ENCODE data around the gene IDH3A.
A peak's percentile ranks its signal among the peaks of the same experiment; 100 is the strongest.

IDH3A gene

DNA sequence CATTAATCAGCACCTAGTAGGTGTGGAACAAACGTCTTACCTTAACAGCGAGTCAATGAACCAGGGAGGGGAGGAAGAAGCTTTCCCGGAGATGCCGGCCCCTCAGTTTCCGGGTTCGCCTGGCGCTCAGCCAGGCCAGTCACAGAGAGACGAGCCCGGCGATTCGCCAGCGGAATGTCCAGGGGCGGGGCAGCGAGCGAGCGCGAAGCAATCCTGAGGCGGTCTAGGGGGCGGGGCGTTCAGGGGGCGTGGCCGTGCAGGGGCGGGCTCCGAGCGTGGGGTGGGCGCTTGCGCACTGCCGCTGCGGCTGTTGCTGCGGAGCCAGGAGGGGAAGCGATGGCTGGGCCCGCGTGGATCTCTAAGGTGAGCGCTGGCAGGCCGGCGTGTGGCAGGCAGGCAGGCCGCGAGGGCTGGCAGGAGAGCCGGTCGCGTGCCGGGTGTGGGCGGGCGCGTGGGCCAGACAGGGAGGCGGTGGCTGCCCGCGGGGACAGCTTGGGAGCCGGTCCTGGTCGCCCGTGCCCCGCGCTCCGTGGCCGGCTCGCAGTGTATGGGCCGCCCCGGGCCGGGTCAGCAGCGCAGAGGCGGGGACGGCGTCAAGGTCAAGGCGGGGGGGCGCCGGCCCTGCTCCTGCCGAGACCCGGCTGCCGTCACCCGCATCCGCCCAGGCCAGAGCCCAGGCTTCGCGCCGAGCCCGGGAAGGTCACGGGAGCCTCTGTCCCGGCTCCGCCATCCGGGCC lies at the start of gene IDH3A:
Gene IDH3A, plus strand, starts transcription at position 295 of the 737 bp plus-strand sequence. Its CDS starts 42 bp downstream, at position 337.
- no peaks in the 10 kb centered on the region for H3K36me3 ChIP-seq (ENCODE audit: insufficient read depth, low read length)
- H3K4me1 ChIP-seq (ENCODE audit: insufficient read depth, low read length), result peaks cover 12% of the 10 kb centered on the region
- peak within 1 kb of the TSS; percentile 77 for H3K4me3 ChIP-seq (ENCODE audit: low read length)
- H3K27me3 ChIP-seq (ENCODE audit: insufficient read depth, low read length), result no peaks in the 10 kb centered on the region
- no peaks in the 10 kb centered on the region for H3K9me3 ChIP-seq (ENCODE audit: low read length)
- peak within 1 kb of the TSS; percentile 66 for H2AFZ ChIP-seq (ENCODE audit: low read depth, low read length)

DNA sequence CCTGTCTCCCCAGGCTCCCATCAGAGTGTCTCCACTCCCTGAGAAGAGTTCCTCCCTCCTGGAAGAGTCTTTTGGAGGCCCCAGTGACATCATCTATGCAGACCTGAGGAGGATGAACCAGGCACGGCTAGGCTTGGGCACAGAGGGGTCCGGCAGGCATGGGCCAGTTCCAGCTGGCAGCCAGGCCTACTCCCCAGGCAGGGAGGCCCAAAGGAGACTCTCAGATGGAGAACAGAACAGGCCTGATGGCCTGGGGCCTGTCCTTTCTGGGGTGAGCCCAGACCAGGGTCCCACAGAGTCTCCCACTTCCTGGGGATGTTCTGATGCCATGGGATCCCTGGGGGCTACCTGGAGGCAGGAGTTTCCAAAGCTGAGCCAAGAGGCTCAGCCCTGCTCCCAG lies 48.3 kb upstream of the IDH3A start:
- Histone ChIP-seq H3K4me1 (ENCODE audit: insufficient read depth, low read length) (no peaks in the 10 kb centered on the region), H2AFZ (ENCODE audit: low read depth, low read length) (no peak overlapping the region), H3K9me3 (ENCODE audit: low read length) (no peaks in the 10 kb centered on the region), H3K4me3 (ENCODE audit: low read length) (no peak overlapping the region), H3K36me3 (ENCODE audit: insufficient read depth, low read length) (no peaks in the 10 kb centered on the region), H3K27me3 (ENCODE audit: insufficient read depth, low read length) (no peaks in the 10 kb centered on the region)

DNA sequence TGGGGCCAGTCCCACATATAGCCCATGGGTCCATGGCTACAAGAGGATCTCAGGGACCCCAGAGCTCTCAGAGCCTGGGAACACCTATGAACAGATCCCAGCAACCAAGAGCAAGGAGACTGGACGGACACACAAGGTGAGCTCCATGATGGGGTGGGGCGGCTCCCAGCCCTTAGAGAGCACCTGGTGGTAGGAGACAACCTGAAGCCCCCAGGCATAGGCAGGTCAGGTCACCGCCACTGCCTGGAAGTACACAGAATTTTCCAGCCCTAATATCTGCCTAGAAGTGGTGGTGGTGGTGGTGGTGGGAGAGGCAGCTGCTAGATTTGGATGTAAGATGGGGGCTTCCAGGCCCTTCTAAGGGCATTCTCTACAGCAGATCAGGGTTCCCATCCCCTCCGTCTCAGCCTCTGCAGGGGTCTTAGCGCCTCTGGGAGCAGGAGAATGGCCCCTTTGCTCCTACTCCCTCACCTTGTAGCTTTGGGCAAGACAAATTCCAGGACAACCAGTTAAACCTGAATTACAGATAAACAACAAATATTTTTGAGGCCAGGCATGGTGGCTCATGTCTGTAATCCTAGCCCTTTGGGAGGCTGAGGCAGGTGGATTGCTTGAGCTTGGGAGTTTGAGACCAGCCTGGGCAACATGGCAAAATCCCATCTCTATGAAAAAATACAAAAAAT lies 47.6 kb upstream of the IDH3A start:
- no peaks in the 10 kb centered on the region for H3K4me1 ChIP-seq (ENCODE audit: insufficient read depth, low read length)
- H2AFZ ChIP-seq (ENCODE audit: low read depth, low read length), result no peak overlapping the region
- H3K4me3 ChIP-seq (ENCODE audit: low read length), result no peak overlapping the region
- H3K9me3 ChIP-seq (ENCODE audit: low read length), result no peaks in the 10 kb centered on the region
- no peaks in the 10 kb centered on the region for H3K27me3 ChIP-seq (ENCODE audit: insufficient read depth, low read length)
- H3K36me3 ChIP-seq (ENCODE audit: insufficient read depth, low read length), result no peaks in the 10 kb centered on the region

DNA sequence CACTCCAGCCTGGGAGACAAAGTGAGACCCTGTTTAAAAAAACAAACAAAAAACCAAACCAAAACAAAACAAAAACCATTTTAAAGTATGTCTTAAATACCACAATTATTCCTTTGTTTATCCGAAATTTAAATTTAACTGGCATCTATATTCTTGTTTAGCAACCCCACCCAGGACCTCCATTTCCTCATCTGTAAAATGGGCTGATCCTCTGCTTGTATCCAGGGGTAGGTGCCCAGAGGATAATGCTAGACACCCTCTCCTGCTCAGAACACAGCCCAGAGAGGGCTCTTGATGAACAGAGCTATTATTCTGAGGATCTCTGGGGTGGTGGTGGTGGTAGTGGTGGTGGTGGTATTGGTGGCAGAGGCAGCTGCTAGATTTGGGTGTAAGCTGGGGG lies 47.0 kb upstream of the IDH3A start:
- Histone ChIP-seq H3K4me1 (ENCODE audit: insufficient read depth, low read length) (no peaks in the 10 kb centered on the region), H3K9me3 (ENCODE audit: low read length) (no peaks in the 10 kb centered on the region), H2AFZ (ENCODE audit: low read depth, low read length) (no peak overlapping the region), H3K4me3 (ENCODE audit: low read length) (no peak overlapping the region), H3K27me3 (ENCODE audit: insufficient read depth, low read length) (no peaks in the 10 kb centered on the region), H3K36me3 (ENCODE audit: insufficient read depth, low read length) (no peaks in the 10 kb centered on the region)

DNA sequence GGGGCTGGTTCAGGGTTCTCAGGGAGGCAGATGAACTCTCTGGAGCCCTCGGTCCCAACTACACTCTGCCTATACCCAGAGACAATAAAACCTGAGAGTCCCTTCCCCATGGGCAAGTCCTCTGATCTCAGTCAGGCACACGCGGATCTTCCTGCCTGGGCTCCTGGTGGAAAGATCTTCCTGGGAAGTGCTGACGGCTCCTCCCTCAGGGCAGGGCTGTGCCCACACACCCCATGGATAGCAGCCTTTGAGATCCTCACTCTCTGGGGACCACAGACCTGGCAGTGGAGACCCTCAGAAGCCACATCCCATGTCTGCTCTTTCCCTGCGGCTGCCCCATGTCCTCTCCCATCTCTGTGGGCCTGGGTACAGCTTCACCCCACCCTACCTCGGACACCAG lies 46.4 kb upstream of the IDH3A start:
- H3K9me3 ChIP-seq (ENCODE audit: low read length), result no peaks in the 10 kb centered on the region
- no peak overlapping the region for H3K4me3 ChIP-seq (ENCODE audit: low read length)
- no peak overlapping the region for H2AFZ ChIP-seq (ENCODE audit: low read depth, low read length)
- H3K4me1 ChIP-seq (ENCODE audit: insufficient read depth, low read length), result no peaks in the 10 kb centered on the region
- no peaks in the 10 kb centered on the region for H3K27me3 ChIP-seq (ENCODE audit: insufficient read depth, low read length)
- H3K36me3 ChIP-seq (ENCODE audit: insufficient read depth, low read length), result no peaks in the 10 kb centered on the region

DNA sequence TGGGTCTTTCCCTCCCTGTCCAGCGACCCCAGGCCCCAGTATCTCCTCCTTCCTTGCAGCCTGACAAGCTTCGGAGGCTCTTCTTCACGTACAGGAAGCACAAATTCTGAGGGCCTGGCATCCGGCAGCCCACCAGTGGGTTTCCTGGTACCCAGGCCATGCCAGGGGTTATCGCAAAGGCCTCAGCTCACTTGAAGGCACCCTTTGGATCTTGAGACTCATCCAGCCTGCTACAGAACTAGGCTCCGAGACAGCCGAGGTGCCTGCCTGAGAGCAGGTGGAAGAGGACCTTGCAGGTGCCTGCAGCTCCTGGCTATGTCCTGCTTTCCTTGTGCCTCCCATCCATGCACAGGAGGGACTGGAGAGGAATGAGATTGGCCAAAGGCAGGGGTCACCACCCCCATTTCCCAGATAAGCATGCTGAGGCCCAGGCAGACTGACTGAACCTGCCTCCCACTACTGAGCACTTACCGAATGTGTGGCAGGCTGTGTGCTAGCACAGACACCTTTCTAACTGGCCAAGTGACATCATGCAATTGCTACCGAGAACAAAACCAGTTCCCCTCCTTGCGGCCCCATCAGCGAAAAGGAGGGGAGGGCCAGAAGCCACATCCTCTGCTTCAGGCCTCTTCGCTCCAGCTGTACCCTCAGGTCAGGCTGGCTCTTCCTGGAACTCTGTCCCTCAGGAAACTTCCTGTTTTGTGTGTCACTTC lies 45.6 kb upstream of the IDH3A start:
- no peak overlapping the region for H2AFZ ChIP-seq (ENCODE audit: low read depth, low read length)
- H3K36me3 ChIP-seq (ENCODE audit: insufficient read depth, low read length), result no peaks in the 10 kb centered on the region
- H3K4me3 ChIP-seq (ENCODE audit: low read length), result no peak overlapping the region
- H3K9me3 ChIP-seq (ENCODE audit: low read length), result no peaks in the 10 kb centered on the region
- no peaks in the 10 kb centered on the region for H3K27me3 ChIP-seq (ENCODE audit: insufficient read depth, low read length)
- H3K4me1 ChIP-seq (ENCODE audit: insufficient read depth, low read length), result no peaks in the 10 kb centered on the region

DNA sequence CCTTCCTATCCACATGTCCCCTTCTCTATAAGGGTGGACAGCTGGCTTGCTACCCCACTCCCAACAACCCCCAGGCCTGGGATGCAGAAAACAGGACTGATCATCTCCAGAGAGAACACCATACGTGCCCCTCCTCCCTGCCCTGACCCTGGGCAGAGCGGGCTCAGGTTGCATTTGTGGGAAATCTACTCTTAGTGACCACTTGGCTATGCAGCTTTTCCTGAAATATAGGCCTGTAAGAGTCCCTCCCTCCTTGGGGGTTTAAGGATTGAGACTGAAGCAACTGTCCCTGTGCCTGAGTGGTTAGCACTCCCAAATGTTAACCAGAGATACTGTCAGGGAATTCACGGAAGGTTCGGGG lies 45.1 kb upstream of the IDH3A start:
- no peaks in the 10 kb centered on the region for H3K9me3 ChIP-seq (ENCODE audit: low read length)
- H3K4me1 ChIP-seq (ENCODE audit: insufficient read depth, low read length), result no peaks in the 10 kb centered on the region
- H3K4me3 ChIP-seq (ENCODE audit: low read length), result no peak overlapping the region
- H3K27me3 ChIP-seq (ENCODE audit: insufficient read depth, low read length), result no peaks in the 10 kb centered on the region
- no peak overlapping the region for H2AFZ ChIP-seq (ENCODE audit: low read depth, low read length)
- H3K36me3 ChIP-seq (ENCODE audit: insufficient read depth, low read length), result no peaks in the 10 kb centered on the region

DNA sequence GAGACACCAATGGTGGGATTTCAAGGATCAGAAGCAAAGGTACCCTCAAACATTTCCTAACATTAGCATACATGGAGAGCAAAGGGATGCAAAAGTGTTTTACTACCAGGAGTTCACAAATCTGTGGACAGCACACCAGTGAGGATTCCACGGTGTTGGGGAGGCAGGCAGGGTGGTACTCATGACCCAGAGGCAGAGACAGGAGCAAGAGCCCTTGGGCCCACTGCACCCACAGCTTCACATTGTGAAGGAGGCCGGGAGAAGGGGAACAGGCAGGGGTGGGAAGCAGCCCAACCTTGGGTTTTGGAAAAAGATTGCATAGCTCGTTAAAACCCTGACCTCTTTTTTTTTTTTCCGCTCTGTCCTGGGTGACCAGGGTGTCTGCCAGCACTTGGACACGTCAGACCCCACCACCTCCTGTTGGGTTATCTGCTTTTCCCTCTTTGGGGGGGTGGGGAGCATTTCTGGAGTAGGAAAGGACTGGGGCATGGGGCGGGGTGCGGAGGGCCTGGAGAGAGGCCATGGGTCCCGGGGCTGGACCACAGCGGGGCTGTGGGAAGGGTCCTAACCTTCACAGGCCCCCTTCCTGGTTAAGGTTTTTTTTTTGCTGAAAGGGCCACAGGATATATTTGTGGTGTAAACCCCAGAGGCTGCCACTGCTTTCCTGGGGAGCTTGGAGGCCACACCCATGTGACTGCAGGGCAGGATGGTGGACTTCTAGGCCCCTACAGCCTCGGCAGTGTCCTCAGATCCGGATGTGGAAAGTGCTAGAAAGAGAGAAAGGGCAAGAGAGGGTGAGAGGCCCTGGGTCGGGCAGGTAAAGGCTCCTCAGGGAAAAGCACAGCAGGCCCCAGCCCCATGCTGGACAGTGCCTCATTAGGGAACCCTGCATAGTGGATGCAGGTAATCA lies 44.3 kb upstream of the IDH3A start:
- no peaks in the 10 kb centered on the region for H3K4me1 ChIP-seq (ENCODE audit: insufficient read depth, low read length)
- H2AFZ ChIP-seq (ENCODE audit: low read depth, low read length), result no peak overlapping the region
- no peaks in the 10 kb centered on the region for H3K9me3 ChIP-seq (ENCODE audit: low read length)
- no peaks in the 10 kb centered on the region for H3K27me3 ChIP-seq (ENCODE audit: insufficient read depth, low read length)
- H3K4me3 ChIP-seq (ENCODE audit: low read length), result no peak overlapping the region
- no peaks in the 10 kb centered on the region for H3K36me3 ChIP-seq (ENCODE audit: insufficient read depth, low read length)

DNA sequence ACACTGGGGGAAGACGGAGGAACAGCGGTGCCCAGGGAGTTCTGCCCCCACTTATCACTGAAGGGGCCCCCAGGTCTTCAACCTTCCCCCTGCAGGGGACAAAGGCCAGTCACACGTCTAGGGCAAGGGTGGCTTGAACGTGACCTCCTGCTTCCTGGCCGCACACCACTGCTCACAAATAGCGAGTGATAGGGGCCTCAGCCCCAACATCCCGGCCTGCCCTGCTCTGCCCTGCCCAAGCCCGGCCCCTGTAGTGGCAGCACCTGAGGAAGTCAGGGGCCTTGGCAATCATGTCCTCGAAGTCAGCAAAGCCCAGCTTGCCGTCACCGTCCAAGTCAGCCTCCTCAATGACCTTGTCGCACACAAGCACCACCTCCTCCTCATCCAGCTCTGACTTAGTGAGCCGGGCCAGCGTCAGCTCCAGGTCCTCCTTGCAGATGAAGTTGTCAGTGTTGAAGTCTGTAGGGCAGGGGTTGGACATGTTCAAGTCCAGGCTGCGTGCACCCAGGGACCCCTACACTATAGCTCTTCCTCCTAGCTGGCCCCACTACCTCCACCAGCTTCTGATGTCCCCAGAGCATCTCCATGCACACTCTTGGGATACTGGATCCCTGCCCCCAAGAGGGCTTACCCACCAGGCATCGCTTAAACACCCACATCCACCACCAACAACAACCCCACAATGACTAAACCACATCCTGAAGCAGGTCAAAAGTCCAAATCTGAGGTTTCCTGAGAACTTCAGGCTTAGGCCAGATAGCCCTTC lies 43.5 kb upstream of the IDH3A start:
- Histone ChIP-seq H3K4me3 (ENCODE audit: low read length) (no peak overlapping the region), H3K36me3 (ENCODE audit: insufficient read depth, low read length) (no peaks in the 10 kb centered on the region), H3K9me3 (ENCODE audit: low read length) (no peaks in the 10 kb centered on the region), H3K27me3 (ENCODE audit: insufficient read depth, low read length) (no peaks in the 10 kb centered on the region), H2AFZ (ENCODE audit: low read depth, low read length) (no peak overlapping the region), H3K4me1 (ENCODE audit: insufficient read depth, low read length) (no peaks in the 10 kb centered on the region)

DNA sequence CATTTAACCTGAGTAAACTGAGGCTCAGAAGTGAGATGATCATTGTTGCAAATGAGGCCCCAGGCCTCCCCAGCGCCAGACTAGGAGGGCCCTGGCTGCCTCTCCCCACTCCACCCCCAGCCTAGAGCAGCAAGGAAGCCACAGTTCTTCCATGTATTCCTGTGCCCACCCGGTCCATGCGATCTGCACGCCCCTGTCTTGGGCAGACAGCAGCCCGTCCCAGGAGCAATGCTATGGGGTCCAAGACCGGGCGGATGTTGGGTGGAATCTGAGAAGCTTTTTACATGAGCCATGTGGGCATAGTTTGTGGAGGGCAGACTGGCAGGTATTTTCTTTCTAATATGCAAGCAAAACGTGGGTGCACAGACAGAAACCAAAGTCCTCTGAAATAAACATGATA lies 41.7 kb upstream of the IDH3A start:
- Histone ChIP-seq H3K4me1 (ENCODE audit: insufficient read depth, low read length) (no peaks in the 10 kb centered on the region), H3K9me3 (ENCODE audit: low read length) (no peaks in the 10 kb centered on the region), H3K4me3 (ENCODE audit: low read length) (no peak overlapping the region), H3K36me3 (ENCODE audit: insufficient read depth, low read length) (no peaks in the 10 kb centered on the region), H3K27me3 (ENCODE audit: insufficient read depth, low read length) (no peaks in the 10 kb centered on the region), H2AFZ (ENCODE audit: low read depth, low read length) (no peak overlapping the region)

DNA sequence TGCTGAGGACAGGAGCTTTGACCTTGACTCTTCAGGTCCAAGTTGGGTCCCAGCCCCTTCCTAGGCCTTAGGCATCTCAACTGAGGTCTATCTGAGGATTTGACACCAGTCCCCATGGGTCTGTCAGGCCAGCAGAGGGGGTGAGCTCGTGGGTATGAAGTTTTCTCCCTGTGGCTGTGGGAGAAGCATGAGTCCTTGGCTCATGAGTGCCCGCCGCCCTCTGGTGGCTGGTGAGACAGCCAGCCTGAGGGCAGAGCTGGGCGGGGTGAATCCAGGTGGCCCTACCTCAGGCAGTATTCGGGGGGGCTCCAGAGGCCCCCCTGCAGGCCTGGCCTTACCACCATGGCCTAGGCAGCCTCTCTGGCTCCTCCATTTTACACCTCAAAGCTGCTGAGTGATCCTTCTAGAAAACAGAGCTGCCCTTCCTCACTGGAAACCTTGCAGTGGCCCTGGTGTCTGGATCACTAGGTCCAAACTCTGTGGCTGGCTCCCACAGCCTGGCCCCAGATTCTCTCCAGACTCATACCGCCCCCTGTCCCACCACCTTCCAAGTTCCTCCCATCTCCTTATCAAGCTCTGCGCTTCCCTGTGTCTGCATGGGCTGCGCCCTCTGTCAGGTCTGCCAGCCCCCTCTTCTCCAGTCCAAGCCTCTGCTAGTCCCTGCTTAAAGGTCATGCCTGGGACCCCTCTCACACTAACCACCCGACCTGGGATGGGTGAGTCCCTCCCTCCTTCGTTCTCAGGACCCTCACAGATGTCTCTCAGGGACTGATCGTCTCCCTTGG lies 40.7 kb upstream of the IDH3A start:
- no peaks in the 10 kb centered on the region for H3K27me3 ChIP-seq (ENCODE audit: insufficient read depth, low read length)
- no peaks in the 10 kb centered on the region for H3K9me3 ChIP-seq (ENCODE audit: low read length)
- H2AFZ ChIP-seq (ENCODE audit: low read depth, low read length), result no peak overlapping the region
- no peaks in the 10 kb centered on the region for H3K36me3 ChIP-seq (ENCODE audit: insufficient read depth, low read length)
- H3K4me3 ChIP-seq (ENCODE audit: low read length), result no peak overlapping the region
- no peaks in the 10 kb centered on the region for H3K4me1 ChIP-seq (ENCODE audit: insufficient read depth, low read length)

DNA sequence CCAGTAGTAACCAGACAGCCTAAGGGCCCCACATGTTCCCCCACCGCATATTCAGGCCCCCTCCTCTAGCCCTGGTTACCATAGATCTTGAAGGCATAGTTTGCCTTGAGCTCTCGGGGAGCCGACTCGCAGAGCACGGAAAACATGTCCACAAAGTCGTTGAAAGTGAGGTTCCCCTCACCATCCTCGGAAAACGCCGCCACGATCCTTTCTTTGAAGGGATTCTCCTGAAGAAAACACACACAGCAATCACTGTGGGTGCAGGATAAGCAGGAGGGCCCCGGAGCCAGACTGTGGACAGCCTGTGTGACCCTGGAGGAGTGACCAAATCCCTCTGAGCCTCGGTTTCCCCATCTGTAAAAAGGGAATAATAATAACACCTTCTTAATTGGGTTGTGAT lies 40.0 kb upstream of the IDH3A start:
- Histone ChIP-seq H2AFZ (ENCODE audit: low read depth, low read length) (no peak overlapping the region), H3K4me3 (ENCODE audit: low read length) (no peak overlapping the region), H3K4me1 (ENCODE audit: insufficient read depth, low read length) (peaks cover 2% of the 10 kb centered on the region), H3K27me3 (ENCODE audit: insufficient read depth, low read length) (no peaks in the 10 kb centered on the region), H3K9me3 (ENCODE audit: low read length) (no peaks in the 10 kb centered on the region), H3K36me3 (ENCODE audit: insufficient read depth, low read length) (no peaks in the 10 kb centered on the region)

Data from neuron (in vitro differentiated cells).